SK-N-SH treated with all-trans-retinoic acid at 6 μM for 48 hours (cell line): ENCODE measurements around the gene CCBE1.
A peak's percentile ranks its signal among the peaks of the same experiment; 100 is the strongest.

Source experiments
- ATAC-seq: fragments of 200-7000 bp; cut with Tn5 transposase; 3 replicates; pipeline ENCODE4 v1.9.1; 2020; ENCODE audit warnings: mild to moderate bottlenecking, moderate library complexity
- ARNTL ChIP-seq: fragments of 450-650 bp; formaldehyde crosslinking; IDR thresholded peaks from 2 replicates; pipeline ENCODE4 v1.5.0; 2020; ENCODE audit warnings: low read depth, mild to moderate bottlenecking, moderate library complexity, borderline replicate concordance
- BACH2 ChIP-seq: fragments of 250-450 bp; sonication (Bioruptor Pico); IDR thresholded peaks from 2 replicates; pipeline ENCODE4 v1.9.0; 2021; ENCODE audit warnings: mild to moderate bottlenecking, borderline replicate concordance
- CREB5 ChIP-seq: fragments of 250-450 bp; sonication (Bioruptor Pico); IDR thresholded peaks from 2 replicates; pipeline ENCODE4 v1.5.1; 2020; ENCODE audit warnings: low read depth, mild to moderate bottlenecking, moderate library complexity
- CSDC2 ChIP-seq: fragments of 250-450 bp; sonication (Bioruptor Pico); IDR thresholded peaks from 2 replicates; pipeline ENCODE4 v1.5.0; 2020; ENCODE audit warnings: mild to moderate bottlenecking, moderate library complexity
- CSRNP3 ChIP-seq: fragments of 250-450 bp; sonication (Bioruptor Pico); IDR thresholded peaks from 2 replicates; pipeline ENCODE4 v1.5.1; 2021; ENCODE audit warnings: mild to moderate bottlenecking, moderate library complexity
- ESRRG ChIP-seq: fragments of 250-450 bp; sonication (Bioruptor Pico); IDR thresholded peaks from 2 replicates; pipeline ENCODE4 v1.6.1; 2021; ENCODE audit warnings: mild to moderate bottlenecking
- GLIS3 ChIP-seq: fragments of 250-450 bp; sonication (Bioruptor Pico); IDR thresholded peaks from 2 replicates; pipeline ENCODE4 v1.5.0; 2020; ENCODE audit warnings: mild to moderate bottlenecking, moderate library complexity
- ISL1 ChIP-seq: fragments of 250-450 bp; sonication (Bioruptor Pico); IDR thresholded peaks from 2 replicates; pipeline ENCODE4 v2.1.2; 2022; ENCODE audit warnings: mild to moderate bottlenecking, moderate library complexity
- OSR1 ChIP-seq: fragments of 250-450 bp; sonication (Bioruptor Pico); IDR thresholded peaks from 2 replicates; pipeline ENCODE4 v1.8.0; 2022; ENCODE audit warnings: moderate library complexity, mild to moderate bottlenecking, inconsistent platforms
- POU6F1 ChIP-seq: fragments of 250-450 bp; sonication (Bioruptor Pico); IDR thresholded peaks from 2 replicates; pipeline ENCODE4 v1.8.0; 2021; ENCODE audit warnings: low read depth, mild to moderate bottlenecking, moderate library complexity, borderline replicate concordance
- SNAI2 ChIP-seq: fragments of 250-450 bp; sonication (Bioruptor Pico); IDR thresholded peaks from 2 replicates; pipeline ENCODE4 v1.5.0; 2020; ENCODE audit warnings: mild to moderate bottlenecking, moderate library complexity
- TCF4 ChIP-seq: fragments of 250-450 bp; sonication (Bioruptor Pico); IDR thresholded peaks from 2 replicates; pipeline ENCODE4 v1.8.0; 2021; ENCODE audit warnings: mild to moderate bottlenecking, moderate library complexity, borderline replicate concordance
- TOX ChIP-seq: fragments of 250-450 bp; sonication (Bioruptor Pico); IDR thresholded peaks from 2 replicates; pipeline ENCODE4 v1.8.0; 2021; ENCODE audit warnings: mild to moderate bottlenecking, moderate library complexity, borderline replicate concordance
- TSHZ2 ChIP-seq: fragments of 250-450 bp; sonication (Bioruptor Pico); IDR thresholded peaks from 2 replicates; pipeline ENCODE4 v1.5.0; 2020; ENCODE audit warnings: mild to moderate bottlenecking, moderate library complexity
- ZC3H10 ChIP-seq: fragments of 250-450 bp; sonication (Bioruptor Pico); IDR thresholded peaks from 2 replicates; pipeline ENCODE4 v1.5.1; 2021; ENCODE audit warnings: mild to moderate bottlenecking, moderate library complexity
- ZFP3 ChIP-seq: fragments of 250-450 bp; sonication (Bioruptor Pico); IDR thresholded peaks from 2 replicates; pipeline ENCODE4 v1.5.0; 2020; ENCODE audit warnings: mild to moderate bottlenecking, moderate library complexity
- ZFP30 ChIP-seq: fragments of 450-650 bp; formaldehyde crosslinking; IDR thresholded peaks from 2 replicates; pipeline ENCODE4 v1.5.0; 2022; ENCODE audit warnings: mild to moderate bottlenecking, moderate library complexity
- ZNF565 ChIP-seq: fragments of 450-650 bp; formaldehyde crosslinking; conservative IDR thresholded peaks from 2 replicates; pipeline ENCODE4 v1.5.0; 2020; ENCODE audit warnings: low read depth, mild to moderate bottlenecking, moderate library complexity
- ZNF70 ChIP-seq: fragments of 450-650 bp; formaldehyde crosslinking; IDR thresholded peaks from 2 replicates; pipeline ENCODE4 v1.5.0; 2020; ENCODE audit warnings: mild to moderate bottlenecking, moderate library complexity
- ZNF8 ChIP-seq: fragments of 450-650 bp; formaldehyde crosslinking; IDR thresholded peaks from 2 replicates; pipeline ENCODE4 v1.5.0; 2020; ENCODE audit warnings: mild to moderate bottlenecking, moderate library complexity

CCBE1 gene

GRCh38 chr18:59604877-59605276, 92.3 kb downstream of the CCBE1 start (continued):
- TF ChIP-seq POU6F1 (no peak), ZFP3 (CRISPR knock-in tag) (no peak), BACH2 (no peak), ZNF8 (CRISPR knock-in tag) (no peak), TSHZ2 (no peak), SNAI2 (CRISPR knock-in tag) (no peak), CREB5 (no peak)

- no peak for ATAC-seq
- TF ChIP-seq SNAI2 (CRISPR knock-in tag) (no peak), TSHZ2 (no peak), CSRNP3 (CRISPR knock-in tag) (no peak), BACH2 (no peak), ZNF70 (CRISPR knock-in tag) (no peak), ZFP30 (CRISPR knock-in tag) (no peak), OSR1 (CRISPR knock-in tag) (no peak), ZC3H10 (no peak)
These were observed 100.2 kb downstream of the CCBE1 start for GRCh38 chr18:59597049-59597448.

GRCh38 chr18:59593291-59593717, 103.9 kb downstream of the CCBE1 start:
- peak; percentile 94 for ATAC-seq
- TF ChIP-seq TOX (CRISPR knock-in tag) (no peak), CSDC2 (no peak), CREB5 (peak; percentile 38; the same call in 1 of the 2 replicates), ZFP30 (CRISPR knock-in tag) (no peak), TCF4 (peak; percentile 67), ZNF565 (CRISPR knock-in tag) (no peak), TSHZ2 (0 out of 2 replicates have a peak, but pooled peaks have one; percentile 5), CSRNP3 (CRISPR knock-in tag) (0 out of 2 replicates have a peak, but pooled peaks have one; percentile 28), SNAI2 (CRISPR knock-in tag) (no peak), GLIS3 (CRISPR knock-in tag) (no peak), BACH2 (no peak), ESRRG (CRISPR knock-in tag) (peak; percentile 86), ISL1 (CRISPR knock-in tag) (peak; percentile 97), ARNTL (CRISPR knock-in tag) (no peak)
